Activated naive CD4-positive, alpha-beta T cell (primary cell): ENCODE measurements around the gene MTMR6.

ENCODE experiments used
- DNase-seq, 4 experiments: peaks; one replicate each; lab custom pipeline; 2025; lab: John Stamatoyannopoulos, UW

The MTMR6 gene

DNA sequence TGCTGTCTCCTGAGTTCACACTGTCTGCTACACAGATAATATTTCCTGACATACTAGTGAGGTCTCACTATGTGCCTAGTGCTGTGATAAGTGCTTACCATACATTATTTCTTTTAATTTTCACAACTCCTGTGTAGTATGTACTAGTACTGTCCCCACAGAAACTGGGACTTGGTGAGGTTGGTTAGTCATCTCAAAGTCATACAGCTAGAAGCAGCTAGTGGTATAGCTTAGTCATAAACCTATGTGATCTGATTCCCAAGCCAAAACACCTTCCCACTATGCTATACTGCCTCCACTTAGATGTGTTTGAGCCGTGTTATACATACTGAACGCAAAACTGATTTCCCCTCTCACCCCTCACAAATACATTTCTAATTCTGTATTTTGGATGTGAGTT lies 10.5 kb downstream of the MTMR6 start:
- DNase-seq: no peak

DNA sequence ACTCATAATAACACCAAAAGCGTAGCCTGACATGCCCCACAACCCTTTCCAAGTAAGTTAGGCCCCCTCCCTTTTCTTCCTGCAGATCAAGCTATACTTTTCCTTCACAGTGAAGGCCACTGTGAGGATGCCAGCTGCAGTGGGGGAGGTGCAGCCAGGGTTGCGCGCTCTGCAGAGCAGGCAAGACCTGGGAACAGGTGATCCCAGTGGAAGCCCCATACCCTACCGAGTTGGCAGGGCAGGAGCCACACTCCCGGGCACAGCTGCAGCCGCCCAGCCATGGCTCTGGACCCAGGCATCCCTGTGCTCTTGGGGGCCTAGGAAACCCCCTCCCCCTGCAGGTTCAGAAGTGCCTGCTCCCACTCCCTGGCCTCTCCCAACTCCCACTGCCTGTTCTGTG lies 18.7 kb downstream of the MTMR6 start:
- DNase-seq: no peak

DNA sequence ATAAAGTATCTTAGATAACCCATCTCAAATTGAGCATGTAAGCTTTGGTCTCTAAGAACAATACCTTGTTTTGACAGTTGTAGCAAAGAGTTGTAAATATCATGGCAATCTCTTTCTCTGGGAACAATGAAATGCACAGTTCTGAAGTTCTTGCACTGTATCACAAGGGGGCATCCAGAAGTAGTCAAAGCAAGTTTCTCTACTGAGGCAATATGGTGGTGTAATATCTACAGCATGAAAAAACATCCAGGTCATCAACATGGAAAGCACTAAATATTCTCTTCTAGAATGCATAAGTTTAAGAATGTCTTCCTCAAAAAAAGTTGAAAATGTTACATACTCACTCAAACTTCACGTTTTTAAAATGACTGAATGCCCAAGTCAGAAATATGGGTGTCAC lies 19.6 kb downstream of the MTMR6 start:
- no peak for DNase-seq

DNA sequence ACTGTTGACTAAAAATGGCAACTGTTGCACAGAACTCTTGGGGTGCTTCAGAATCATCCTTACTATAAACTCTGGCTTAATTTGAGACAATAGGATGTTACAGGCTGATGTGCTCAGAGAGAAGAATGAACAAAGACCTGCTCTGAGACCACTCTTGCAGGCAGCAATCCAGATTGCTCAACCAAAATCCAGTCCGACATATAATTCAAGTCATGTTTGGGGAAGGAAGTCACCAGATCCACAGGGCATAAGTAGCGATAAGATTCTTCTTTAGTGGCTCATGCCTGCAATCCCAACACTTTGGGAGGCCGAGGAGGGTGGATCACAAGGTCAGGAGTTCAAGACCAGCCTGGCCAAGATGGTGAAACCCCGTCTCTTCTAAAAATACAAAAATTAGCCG lies 20.6 kb downstream of the MTMR6 start:
- no peak for DNase-seq

DNA sequence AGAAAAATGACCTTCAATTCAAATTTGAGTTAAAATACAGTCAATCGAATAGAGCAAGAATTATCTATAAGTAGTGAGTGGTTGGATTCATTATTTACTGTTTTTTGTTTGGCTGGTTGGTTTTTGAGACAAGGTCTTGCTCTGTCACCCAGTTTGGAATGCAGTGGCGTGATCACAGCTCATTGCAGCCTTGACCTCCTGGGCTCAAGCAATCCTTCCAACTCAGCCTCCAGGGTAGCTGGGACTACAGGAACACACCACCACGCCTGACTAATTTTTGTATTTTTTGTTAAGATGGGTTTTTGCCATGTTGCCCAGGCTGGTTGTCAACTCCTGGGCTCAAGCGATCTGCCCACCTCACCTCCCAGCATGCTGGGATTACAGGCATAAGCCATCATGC lies 25.0 kb downstream of the MTMR6 start:
- DNase-seq: no peak

DNA sequence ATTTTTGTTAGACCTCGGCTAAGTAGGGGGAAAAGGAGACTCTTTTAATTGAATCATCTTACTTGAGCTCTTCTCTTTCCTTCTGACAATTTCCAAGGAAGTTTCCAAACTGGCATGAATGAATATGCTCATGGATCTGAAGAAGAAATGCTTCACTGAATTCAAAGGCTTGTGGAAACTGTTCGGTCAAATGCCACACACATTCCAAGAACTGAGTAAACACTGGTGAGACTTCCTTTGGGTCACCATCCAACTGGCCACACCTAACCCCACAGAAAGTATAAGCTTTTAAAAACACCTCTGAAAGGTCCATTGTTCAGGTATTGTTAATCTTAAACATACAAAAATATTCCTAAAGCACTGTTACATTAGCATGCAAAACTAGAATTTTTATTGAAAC lies 33.6 kb downstream of the MTMR6 start:
- no peak for DNase-seq

DNA sequence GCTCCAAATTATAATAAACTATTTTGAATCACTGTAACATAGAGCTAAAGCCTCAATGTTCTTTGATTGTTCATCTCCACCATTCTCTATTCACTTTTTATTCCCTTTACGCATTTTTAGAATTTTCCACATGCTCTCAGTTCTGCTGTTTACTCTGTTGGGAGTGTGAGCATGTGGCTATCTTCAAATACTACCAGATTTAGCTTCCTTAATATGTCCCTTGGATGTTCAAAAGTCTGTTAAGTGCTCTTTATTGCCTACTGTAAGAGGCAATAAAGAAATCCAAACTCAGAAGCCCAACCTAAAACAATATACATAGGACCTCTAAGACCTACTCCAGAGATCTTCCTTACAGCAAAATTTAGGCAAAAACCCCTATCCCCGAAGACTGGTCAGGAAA lies 34.5 kb downstream of the MTMR6 start:
- no peak for DNase-seq

DNA sequence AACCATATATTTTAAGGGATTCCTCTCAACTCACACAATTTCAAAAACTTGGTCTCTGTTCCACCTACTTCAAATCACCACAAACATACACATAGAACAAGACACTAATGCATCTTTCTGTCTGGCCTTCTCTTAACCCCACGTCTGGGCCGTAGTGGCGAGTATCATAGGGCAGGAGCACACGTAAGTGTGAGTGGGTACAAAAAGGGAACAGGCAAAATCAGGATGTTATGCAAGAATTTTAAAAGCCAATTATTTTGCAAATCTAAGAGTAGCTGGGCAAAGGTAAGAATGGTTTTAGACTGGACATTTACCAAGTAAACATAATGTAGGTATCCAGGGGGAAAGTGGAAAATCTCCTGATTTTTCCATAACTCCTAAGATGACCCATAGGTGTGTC lies 35.1 kb downstream of the MTMR6 start:
- DNase-seq: no peak

DNA sequence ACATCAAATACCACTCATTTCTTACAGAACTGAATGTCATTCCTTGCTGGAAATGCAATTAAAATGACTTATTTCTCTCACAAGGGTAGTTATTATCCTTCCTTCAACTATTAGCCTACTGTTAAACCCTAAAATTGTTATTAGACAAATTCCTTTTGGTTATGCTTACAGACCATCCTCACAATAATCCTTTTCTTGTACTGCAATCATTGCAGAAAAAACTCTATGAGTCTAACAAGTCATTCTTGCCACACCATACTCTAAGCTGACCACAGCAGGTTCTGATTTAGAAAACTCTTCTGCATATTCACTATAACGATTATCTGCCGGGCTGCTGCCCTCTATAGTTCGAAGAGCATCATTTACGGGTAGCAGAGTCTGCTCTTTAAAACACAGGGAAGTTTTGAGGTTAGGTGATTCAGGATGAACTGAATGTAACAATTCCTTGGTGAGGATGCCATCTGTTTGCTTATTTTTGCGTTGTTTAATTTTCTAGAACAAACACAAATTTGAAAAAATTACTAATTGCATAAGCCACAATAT lies 38.2 kb downstream of the MTMR6 start:
- no peak for DNase-seq

DNA sequence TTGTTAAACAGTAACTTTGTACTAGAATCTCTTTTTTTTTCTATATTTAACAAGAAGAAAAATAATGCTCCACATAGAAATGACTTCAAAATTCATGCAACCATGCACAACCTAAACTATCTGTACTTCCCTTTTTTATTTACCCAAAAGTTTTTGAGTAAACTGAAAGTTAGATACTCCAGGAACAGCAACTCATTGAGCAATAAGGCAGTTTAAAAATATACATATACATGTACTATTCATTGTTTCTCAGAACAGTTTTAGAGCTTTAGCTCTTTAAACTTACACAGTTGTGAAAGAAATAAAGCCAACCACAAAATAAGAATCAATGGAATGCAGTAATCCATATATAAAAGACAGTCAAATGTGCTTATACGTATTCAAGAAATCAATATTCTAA lies 39.2 kb downstream of the MTMR6 start:
- no peak for DNase-seq

DNA sequence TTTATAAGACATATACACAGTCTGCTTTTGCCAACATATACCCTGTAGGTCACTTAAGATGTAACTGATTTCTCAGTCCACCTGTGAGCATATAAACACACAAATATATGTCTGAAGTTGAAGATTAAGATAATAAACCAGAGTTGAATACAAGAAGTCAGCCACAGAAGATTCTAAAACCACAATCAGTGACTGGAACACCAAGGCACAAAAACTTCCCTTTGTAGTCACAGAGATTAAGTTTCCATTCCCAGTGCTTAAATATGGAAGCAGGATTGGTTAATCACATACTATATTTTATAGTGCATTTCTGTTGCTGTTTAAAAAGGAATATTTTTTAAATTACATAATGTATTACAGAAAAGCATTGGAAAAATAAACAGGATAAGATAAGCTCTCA lies 39.9 kb downstream of the MTMR6 start:
- no peak for DNase-seq

DNA sequence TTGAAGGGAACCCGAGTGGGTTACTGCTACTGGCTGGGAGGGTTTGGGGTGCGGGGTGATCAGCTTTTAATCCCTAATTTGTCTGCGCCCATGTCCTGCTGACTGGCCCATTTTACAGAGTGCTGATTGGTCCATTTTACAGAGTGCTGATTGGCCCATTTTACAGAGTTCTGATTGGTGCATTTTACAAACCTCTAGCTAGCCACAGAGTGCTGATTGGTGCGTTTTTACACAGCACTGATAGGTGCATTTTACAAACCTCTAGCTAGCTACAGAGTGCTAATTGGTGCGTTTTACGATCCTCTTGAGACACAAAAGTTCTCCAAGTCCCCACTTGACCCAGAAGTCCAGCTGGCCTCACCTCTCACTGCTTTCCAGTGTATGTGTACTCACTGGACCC lies 43.2 kb downstream of the MTMR6 start:
- no peak for DNase-seq

DNA sequence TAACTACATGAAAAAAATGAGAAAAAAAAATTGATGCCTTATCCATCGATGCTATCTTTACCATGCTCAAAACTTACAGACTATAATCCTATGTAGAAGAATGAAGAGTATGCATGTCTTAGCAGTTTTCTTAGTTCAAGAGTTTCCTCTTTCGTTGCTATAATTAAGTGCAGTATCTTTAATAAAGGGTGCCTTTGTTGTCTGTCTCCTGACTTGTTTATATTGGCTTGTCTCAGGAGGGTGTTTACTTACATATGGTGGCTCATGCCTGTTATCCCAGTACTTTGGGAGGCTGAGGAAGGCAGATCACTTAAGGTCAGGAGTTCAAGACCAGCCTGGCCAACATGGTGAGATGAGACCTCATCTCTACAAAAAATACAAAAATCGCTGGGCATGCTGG lies 44.3 kb downstream of the MTMR6 start:
- no peak for DNase-seq

DNA sequence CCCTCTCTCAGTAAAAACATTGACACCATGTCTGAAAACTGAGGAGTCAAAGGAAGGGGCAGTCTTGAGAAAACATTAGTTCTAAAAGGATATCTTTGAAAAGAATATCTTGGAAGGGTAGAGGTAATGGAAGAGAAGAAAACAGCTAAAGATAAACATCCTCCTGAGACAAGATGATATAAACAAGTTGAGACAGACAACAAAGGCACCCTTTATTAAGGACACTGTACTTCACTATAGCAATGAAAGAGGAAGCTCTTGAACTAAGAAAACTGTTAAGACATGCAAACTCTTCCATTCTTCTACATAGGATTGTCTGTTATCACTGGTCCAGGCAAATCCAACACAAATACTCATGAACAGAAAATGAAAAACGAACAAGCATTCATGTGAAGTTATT lies 46.3 kb downstream of the MTMR6 start:
- DNase-seq: no peak

DNA sequence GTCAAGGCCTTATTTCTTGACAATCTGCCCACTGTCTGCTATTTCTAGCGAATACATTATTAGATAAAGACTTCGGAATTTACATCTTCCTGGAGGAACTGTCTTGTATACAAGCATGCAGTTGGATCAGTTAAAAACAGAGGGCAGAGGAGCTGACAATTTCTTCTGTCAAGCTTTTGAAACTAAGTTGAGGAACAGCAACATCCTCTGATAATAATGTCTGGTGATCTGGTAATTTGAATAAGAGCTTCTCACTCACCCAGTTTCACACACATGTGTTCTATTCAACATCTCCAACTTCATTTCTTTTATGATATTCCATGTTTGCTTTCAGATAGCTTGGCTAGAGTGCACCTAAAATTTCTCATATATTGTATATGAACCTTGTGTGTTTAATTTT lies 50.2 kb downstream of the MTMR6 start:
- no peak for DNase-seq

DNA sequence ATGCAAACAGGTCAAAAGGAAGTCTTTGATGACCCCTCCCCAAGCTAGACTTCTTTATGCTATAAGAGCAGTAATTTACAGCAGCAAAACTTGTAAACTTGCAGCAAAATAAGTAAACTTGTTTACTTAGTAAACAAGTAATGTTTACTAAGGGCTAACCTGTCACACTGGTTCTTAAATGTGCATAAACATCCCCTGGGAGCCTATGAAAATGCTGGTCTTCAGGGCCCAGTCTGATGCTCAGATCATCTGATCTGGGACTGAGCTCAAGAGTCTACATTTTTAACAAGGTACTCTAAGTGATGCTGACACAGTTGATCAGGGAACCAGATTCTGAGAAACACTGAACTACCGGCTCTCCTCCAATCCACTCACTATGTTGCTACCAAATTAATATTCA lies 53.4 kb downstream of the MTMR6 start:
- no peak for DNase-seq

DNA sequence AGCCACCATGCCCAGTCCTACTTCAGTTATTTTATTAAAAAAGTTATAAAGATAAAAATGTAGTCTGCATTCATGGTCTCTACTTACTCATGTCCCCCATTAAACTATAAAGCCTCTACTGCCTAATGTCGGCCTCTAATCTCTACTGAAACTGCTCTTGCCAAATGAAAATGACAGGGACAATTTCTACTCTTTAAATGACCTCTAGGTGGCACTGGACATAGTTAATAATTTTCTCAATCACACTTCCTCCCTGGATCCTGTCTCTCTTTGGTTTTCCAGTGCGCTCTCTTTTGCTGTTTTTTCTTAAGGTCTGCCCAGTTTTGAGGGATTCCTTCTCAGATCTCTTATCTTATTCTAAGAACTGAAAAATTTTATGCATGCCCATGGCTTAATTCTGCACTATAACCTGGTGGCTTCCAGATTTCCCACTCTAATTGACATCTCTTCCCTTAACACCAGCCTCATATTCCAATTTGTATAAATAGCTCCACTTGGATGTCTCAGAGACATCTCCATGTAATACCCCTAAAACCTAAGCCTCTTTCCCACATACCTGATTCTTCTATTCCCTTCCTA lies 54.3 kb downstream of the MTMR6 start:
- DNase-seq: no peak

DNA sequence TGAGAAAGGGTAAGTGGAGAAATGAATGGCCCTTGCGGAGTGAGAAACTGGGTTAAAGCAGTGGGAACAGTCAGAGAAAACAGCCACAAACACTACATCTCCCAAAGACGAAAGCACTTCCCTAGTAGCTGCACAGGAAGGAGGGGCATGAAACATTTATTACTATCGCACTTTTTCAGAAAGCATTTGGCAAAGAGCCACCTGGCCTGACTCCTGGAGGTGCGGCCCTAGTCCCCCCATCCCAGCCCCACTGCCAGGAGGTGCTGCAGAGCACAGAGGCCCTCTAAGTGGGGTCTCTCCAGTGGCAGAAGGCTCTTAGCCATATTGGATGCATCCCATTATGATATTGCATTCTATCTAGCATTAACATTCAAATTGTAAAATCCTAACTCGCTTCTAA lies 55.8 kb downstream of the MTMR6 start:
- DNase-seq: no peak

DNA sequence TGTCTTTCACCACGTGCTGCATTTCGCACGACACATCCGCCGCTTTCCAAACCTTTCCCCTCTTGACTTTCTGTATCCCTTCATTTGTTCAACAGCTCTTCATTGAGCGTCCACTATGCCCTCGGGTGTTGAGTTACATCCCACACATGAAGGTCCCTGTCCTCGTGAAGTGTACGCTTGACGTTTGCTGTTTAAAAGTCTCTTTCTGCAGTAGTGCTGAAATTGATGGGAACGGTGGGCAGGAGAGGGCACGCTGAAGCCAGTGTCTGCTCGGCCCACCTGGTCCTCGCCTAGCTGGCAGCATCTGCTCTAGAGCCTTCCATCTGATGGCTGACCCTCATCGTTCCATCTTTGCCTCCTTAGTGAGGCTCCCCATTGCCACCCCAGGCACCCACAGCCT lies 59.6 kb downstream of the MTMR6 start:
- no peak for DNase-seq

DNA sequence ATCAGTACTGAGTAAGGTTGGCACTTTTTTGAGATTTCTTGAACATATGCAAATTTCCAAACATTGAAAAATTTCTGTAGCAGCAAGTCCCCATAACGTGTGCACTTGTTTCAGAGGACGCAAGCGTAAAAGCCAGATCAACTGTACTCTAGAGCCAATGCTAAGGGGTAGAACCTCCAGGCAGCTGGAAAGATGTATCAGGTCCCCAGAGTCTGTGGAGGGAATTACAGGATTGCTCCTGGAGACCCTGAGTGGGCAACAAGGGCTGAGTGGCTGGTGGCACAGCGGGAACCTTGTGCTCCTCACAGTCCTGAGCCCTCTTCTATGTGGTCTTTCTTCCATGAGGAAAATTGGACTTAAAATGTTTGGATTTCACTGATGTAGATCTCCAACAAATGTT lies 61.3 kb downstream of the MTMR6 start:
- no peak for DNase-seq

DNA sequence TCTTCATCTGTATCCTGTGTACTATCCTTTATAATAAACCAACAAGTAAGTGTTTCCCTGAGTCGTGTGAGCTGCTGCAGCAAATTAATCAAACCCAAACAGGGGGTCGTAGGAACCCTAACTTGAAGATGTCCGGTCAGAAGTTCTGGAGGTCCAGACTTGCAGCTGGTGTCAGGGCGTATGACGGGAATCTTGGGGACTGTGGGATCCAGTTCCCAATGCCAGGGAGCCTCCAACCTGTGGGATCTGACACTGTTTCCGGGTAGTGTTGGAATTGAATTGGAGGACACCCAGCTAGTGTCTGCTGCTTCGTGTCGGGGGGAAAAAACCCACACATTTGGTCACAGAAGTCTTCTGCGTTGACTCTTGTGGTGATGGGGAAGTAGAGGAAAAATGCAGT lies 63.1 kb downstream of the MTMR6 start:
- DNase-seq: no peak

DNA sequence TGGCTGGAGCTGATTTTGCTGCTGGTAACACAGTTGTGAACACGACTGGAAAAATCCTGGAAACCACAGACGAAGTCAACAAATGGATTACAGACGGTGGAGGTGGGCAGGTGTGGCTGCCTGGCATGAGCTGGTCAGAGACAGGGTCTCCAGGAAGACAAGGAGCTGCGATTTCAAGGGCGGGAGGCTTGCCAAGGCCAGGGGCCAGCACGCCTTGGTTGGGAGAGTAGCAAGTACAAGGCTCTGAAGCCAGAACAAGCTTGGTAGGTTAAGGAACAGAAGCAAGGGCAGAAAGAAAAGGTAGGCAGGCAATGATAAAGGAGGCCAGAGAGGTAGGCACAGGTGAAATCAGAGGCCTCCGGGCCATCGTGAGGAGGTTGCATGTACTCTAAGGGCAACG lies 64.5 kb downstream of the MTMR6 start:
- DNase-seq: no peak

DNA sequence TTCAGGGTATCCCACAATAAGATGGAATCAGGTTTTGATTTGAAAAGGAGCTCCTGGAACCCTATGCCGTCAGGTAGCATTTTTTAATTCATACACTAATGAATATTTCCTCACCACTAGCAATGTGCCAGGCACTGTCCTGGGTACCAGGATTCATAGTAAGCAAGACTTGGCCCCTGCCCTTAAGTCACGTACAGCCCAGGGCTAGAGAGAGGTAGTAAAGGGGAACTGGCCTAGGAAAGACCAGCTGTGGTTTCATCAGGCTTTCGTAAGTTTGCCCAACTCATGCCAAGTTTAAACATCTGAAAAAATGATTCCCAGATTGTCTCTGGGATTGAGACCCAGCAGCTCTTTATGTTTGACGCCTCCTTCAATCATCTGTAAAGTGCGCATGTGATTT lies 69.3 kb downstream of the MTMR6 start:
- no peak for DNase-seq

DNA sequence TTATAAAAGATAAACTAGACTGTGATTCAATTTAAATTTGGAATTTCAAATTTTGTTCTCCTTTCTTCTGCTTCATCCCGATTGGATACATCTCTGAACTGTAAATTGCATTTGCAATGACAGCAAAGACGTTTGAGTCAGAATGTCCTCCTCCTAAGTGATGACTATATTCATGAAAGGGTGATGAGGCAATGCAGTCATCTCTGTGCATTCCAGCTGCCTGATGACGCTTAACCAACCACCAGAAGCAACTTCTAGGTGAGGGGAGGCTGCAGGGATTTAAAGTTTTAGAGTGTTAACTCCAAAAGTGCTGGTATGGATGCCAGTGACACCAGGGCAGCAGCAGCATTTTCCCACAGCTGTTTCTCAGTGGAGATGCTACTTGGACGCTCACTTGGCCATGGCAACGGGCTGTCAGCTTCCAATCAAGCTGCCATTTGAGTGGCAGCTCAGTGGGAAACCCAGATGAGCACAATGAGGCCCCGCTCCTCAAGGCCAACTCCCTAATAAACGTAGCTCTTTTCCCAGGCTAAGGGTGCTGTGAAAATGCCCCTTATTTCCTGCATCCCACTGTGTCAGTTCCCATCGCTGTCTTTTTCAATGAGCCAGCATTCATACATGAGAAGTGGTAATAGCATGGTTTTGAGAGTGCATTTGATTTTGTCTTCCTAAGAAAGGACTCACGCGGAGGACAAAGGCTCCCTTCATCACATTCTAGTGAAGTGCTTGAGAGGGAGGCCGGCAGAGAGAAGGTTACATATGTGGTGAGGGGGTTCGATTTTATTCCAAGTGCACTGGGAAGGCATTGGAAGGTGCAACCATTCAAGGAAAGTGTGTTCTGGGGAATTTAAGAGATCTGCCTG lies 70.0 kb downstream of the MTMR6 start:
- DNase-seq: no peak
